HL-60 (cell line): Measurements from ENCODE around the gene ALK.

Experiments used
- POLR2AphosphoS5 ChIP-seq: IDR thresholded peaks from 2 replicates; pipeline ENCODE4 v1.6.1; 2012; ENCODE audit warnings: low read depth
- TF ChIP-seq, protein P1 (sequence below): IDR thresholded peaks from one replicate; pipeline ENCODE4 v1.5.1; 2011; ENCODE audit warnings: low read length, control low read depth, inconsistent platforms; ENCODE audit not compliant: insufficient read depth
- TF ChIP-seq, protein P2 (sequence below): IDR thresholded peaks from 2 replicates; pipeline ENCODE4 v1.6.1; 2012; ENCODE audit warnings: low read depth; ENCODE audit not compliant: insufficient replicate concordance

DNA sequence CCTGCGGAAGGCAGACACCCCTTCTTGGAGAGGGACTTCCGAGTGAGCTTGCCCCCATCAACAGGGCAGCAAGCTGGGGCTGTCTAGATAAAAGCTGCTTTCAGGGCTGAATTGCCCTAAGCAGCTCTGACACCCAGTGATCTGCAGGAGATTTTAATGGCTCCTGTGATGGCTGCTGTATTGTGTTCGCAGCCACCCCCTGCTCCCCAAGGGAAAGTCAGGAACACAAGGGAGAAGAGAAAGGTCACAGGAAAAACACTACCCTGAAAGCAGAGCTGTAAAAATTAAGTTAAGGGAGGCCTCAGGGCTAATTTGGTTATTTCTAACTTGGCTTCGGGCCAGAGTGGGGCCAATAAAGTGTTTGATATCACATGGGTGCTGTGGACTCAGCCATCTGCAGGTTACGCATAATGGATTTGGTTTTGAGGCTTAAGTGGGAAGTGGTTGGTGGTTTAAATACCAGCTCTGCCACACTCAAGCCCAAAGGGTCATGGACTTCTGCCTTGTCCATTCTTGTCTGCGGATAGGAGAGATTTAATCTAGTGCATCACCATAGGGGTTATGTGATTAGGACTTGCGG lies 658.6 kb downstream of the ALK start:
- TF ChIP-seq, protein P1, sequence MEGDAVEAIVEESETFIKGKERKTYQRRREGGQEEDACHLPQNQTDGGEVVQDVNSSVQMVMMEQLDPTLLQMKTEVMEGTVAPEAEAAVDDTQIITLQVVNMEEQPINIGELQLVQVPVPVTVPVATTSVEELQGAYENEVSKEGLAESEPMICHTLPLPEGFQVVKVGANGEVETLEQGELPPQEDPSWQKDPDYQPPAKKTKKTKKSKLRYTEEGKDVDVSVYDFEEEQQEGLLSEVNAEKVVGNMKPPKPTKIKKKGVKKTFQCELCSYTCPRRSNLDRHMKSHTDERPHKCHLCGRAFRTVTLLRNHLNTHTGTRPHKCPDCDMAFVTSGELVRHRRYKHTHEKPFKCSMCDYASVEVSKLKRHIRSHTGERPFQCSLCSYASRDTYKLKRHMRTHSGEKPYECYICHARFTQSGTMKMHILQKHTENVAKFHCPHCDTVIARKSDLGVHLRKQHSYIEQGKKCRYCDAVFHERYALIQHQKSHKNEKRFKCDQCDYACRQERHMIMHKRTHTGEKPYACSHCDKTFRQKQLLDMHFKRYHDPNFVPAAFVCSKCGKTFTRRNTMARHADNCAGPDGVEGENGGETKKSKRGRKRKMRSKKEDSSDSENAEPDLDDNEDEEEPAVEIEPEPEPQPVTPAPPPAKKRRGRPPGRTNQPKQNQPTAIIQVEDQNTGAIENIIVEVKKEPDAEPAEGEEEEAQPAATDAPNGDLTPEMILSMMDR: no peak
- TF ChIP-seq, protein P2, sequence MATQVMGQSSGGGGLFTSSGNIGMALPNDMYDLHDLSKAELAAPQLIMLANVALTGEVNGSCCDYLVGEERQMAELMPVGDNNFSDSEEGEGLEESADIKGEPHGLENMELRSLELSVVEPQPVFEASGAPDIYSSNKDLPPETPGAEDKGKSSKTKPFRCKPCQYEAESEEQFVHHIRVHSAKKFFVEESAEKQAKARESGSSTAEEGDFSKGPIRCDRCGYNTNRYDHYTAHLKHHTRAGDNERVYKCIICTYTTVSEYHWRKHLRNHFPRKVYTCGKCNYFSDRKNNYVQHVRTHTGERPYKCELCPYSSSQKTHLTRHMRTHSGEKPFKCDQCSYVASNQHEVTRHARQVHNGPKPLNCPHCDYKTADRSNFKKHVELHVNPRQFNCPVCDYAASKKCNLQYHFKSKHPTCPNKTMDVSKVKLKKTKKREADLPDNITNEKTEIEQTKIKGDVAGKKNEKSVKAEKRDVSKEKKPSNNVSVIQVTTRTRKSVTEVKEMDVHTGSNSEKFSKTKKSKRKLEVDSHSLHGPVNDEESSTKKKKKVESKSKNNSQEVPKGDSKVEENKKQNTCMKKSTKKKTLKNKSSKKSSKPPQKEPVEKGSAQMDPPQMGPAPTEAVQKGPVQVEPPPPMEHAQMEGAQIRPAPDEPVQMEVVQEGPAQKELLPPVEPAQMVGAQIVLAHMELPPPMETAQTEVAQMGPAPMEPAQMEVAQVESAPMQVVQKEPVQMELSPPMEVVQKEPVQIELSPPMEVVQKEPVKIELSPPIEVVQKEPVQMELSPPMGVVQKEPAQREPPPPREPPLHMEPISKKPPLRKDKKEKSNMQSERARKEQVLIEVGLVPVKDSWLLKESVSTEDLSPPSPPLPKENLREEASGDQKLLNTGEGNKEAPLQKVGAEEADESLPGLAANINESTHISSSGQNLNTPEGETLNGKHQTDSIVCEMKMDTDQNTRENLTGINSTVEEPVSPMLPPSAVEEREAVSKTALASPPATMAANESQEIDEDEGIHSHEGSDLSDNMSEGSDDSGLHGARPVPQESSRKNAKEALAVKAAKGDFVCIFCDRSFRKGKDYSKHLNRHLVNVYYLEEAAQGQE: no peak
- no peak for TF ChIP-seq POLR2AphosphoS5
